Measurements from ENCODE around the gene IFI44L. TPM values are rescaled to one million over a fixed set of nuclear protein-coding genes. Genes with fewer than 3 reads are reported as not detected.

The IFI44L gene
- total RNA-seq (10 to 100 TPM; 21.0 to 25.2 TPM), total RNA-seq (11.1 to 31.7 reads per million in 2 donors)

- H3K36me3 Mint-ChIP-seq (ENCODE audit: low read depth), result no peaks in the 10 kb centered on the region
- H3K27me3 Mint-ChIP-seq, result no peaks in the 10 kb centered on the region
- peak within 1 kb of the TSS; percentile 95 for H3K27ac Mint-ChIP-seq
- H3K9me3 ChIP-seq (ENCODE audit: control insufficient read depth, low read length, poor library complexity, severe bottlenecking), result no peaks in the 10 kb centered on the region
- peaks cover 50% of the 10 kb centered on the region for H3K4me1 Mint-ChIP-seq
- DNase-seq (peak in 2 of 3 donors; percentile 24 to 33), ATAC-seq (peak; percentile 33)
- H3K4me3 Mint-ChIP-seq, result peak within 1 kb of the TSS; percentile 91
Observed at GRCh38 chr1:78619803-78620579, at the start of gene IFI44L. Gene IFI44L (plus strand): TSS chr1:78620448. CDS start chr1:78627916, 7,468 bp downstream.

GRCh38 chr1:78570539-78570938 is 49.7 kb upstream of the IFI44L start:
- Mint-ChIP-seq H3K4me3 (no peak overlapping the region), H3K4me1 (no peaks in the 10 kb centered on the region), H3K27ac (no peak overlapping the region), H3K36me3 (ENCODE audit: low read depth) (no peaks in the 10 kb centered on the region), H3K27me3 (no peaks in the 10 kb centered on the region)
- DNase-seq (no peak), ATAC-seq (no peak)
- no peaks in the 10 kb centered on the region for H3K9me3 ChIP-seq (ENCODE audit: control insufficient read depth, low read length, poor library complexity, severe bottlenecking)

- Mint-ChIP-seq H3K4me3 (no peak overlapping the region), H3K36me3 (ENCODE audit: low read depth) (no peaks in the 10 kb centered on the region), H3K27ac (no peak overlapping the region), H3K27me3 (no peaks in the 10 kb centered on the region), H3K4me1 (no peaks in the 10 kb centered on the region)
- DNase-seq (no peak), ATAC-seq (no peak)
- no peaks in the 10 kb centered on the region for H3K9me3 ChIP-seq (ENCODE audit: control insufficient read depth, low read length, poor library complexity, severe bottlenecking)
Observed at GRCh38 chr1:78577257-78578100, 42.8 kb upstream of the IFI44L start.

GRCh38 chr1:78586572-78586971 is 33.7 kb upstream of the IFI44L start:
- no peaks in the 10 kb centered on the region for H3K9me3 ChIP-seq (ENCODE audit: control insufficient read depth, low read length, poor library complexity, severe bottlenecking)
- Mint-ChIP-seq H3K4me3 (no peak overlapping the region), H3K4me1 (no peaks in the 10 kb centered on the region), H3K27ac (no peak overlapping the region), H3K36me3 (ENCODE audit: low read depth) (no peaks in the 10 kb centered on the region), H3K27me3 (peaks cover 17% of the 10 kb centered on the region)
- ATAC-seq (no peak), DNase-seq (no peak)

GRCh38 chr1:78587211-78587610 is 33.0 kb upstream of the IFI44L start:
- no peak overlapping the region for H3K27ac Mint-ChIP-seq
- no peaks in the 10 kb centered on the region for H3K36me3 Mint-ChIP-seq (ENCODE audit: low read depth)
- ATAC-seq, result no peak
- H3K9me3 ChIP-seq (ENCODE audit: control insufficient read depth, low read length, poor library complexity, severe bottlenecking), result no peaks in the 10 kb centered on the region
- no peaks in the 10 kb centered on the region for H3K4me1 Mint-ChIP-seq
- peaks cover 17% of the 10 kb centered on the region for H3K27me3 Mint-ChIP-seq
- no peak for DNase-seq
- H3K4me3 Mint-ChIP-seq, result no peak overlapping the region

GRCh38 chr1:78591971-78592370 is 28.3 kb upstream of the IFI44L start:
- H3K27ac Mint-ChIP-seq, result no peak overlapping the region
- ATAC-seq, result no peak

GRCh38 chr1:78599294-78599693 is 21.0 kb upstream of the IFI44L start:
- Mint-ChIP-seq H3K27me3 (peaks cover 8% of the 10 kb centered on the region), H3K4me1 (no peaks in the 10 kb centered on the region), H3K36me3 (ENCODE audit: low read depth) (no peaks in the 10 kb centered on the region), H3K27ac (no peak overlapping the region), H3K4me3 (no peak overlapping the region)
- DNase-seq (no peak), ATAC-seq (no peak)
- peaks cover 5% of the 10 kb centered on the region for H3K9me3 ChIP-seq (ENCODE audit: control insufficient read depth, low read length, poor library complexity, severe bottlenecking)

More at GRCh38 chr1:78591971-78592370, 28.3 kb upstream of the IFI44L start:
- Mint-ChIP-seq H3K36me3 (ENCODE audit: low read depth) (no peaks in the 10 kb centered on the region), H3K27me3 (peaks cover 10% of the 10 kb centered on the region), H3K4me1 (no peaks in the 10 kb centered on the region), H3K4me3 (no peak overlapping the region)
- no peak for DNase-seq
- peaks cover 5% of the 10 kb centered on the region for H3K9me3 ChIP-seq (ENCODE audit: control insufficient read depth, low read length, poor library complexity, severe bottlenecking)

GRCh38 chr1:78601068-78601467 is 19.2 kb upstream of the IFI44L start:
- no peak overlapping the region for H3K27ac Mint-ChIP-seq
- no peak for ATAC-seq
- H3K4me1 Mint-ChIP-seq, result no peaks in the 10 kb centered on the region
- H3K4me3 Mint-ChIP-seq, result no peak overlapping the region
- no peaks in the 10 kb centered on the region for H3K9me3 ChIP-seq (ENCODE audit: control insufficient read depth, low read length, poor library complexity, severe bottlenecking)
- no peaks in the 10 kb centered on the region for H3K36me3 Mint-ChIP-seq (ENCODE audit: low read depth)
- peaks cover 8% of the 10 kb centered on the region for H3K27me3 Mint-ChIP-seq
- DNase-seq, result no peak

- H3K9me3 ChIP-seq (ENCODE audit: control insufficient read depth, low read length, poor library complexity, severe bottlenecking), result no peaks in the 10 kb centered on the region
- Mint-ChIP-seq H3K4me1 (no peaks in the 10 kb centered on the region), H3K27ac (no peak overlapping the region), H3K4me3 (no peak overlapping the region), H3K36me3 (ENCODE audit: low read depth) (no peaks in the 10 kb centered on the region), H3K27me3 (peaks cover 14% of the 10 kb centered on the region)
- DNase-seq (no peak), ATAC-seq (no peak)
Observed at GRCh38 chr1:78603206-78603605, 17.0 kb upstream of the IFI44L start.

- DNase-seq, result no peak
- H3K9me3 ChIP-seq (ENCODE audit: control insufficient read depth, low read length, poor library complexity, severe bottlenecking), result no peaks in the 10 kb centered on the region
- no peaks in the 10 kb centered on the region for H3K4me1 Mint-ChIP-seq
- H3K27me3 Mint-ChIP-seq, result peaks cover 29% of the 10 kb centered on the region
- H3K4me3 Mint-ChIP-seq, result no peak overlapping the region
- ATAC-seq, result no peak
- no peak overlapping the region for H3K27ac Mint-ChIP-seq
- no peaks in the 10 kb centered on the region for H3K36me3 Mint-ChIP-seq (ENCODE audit: low read depth)
Observed at GRCh38 chr1:78604643-78605042, 15.6 kb upstream of the IFI44L start.

GRCh38 chr1:78606274-78606673 is 14.0 kb upstream of the IFI44L start:
- DNase-seq (no peak), ATAC-seq (no peak)
- Mint-ChIP-seq H3K4me3 (no peak overlapping the region), H3K36me3 (ENCODE audit: low read depth) (no peaks in the 10 kb centered on the region), H3K27ac (no peak overlapping the region), H3K4me1 (no peaks in the 10 kb centered on the region), H3K27me3 (peaks cover 45% of the 10 kb centered on the region)
- no peaks in the 10 kb centered on the region for H3K9me3 ChIP-seq (ENCODE audit: control insufficient read depth, low read length, poor library complexity, severe bottlenecking)

GRCh38 chr1:78607334-78607927 is 12.8 kb upstream of the IFI44L start:
- DNase-seq, result no peak
- no peaks in the 10 kb centered on the region for H3K36me3 Mint-ChIP-seq (ENCODE audit: low read depth)
- no peak overlapping the region for H3K27ac Mint-ChIP-seq
- no peaks in the 10 kb centered on the region for H3K4me1 Mint-ChIP-seq
- no peaks in the 10 kb centered on the region for H3K9me3 ChIP-seq (ENCODE audit: control insufficient read depth, low read length, poor library complexity, severe bottlenecking)
- peaks cover 42% of the 10 kb centered on the region for H3K27me3 Mint-ChIP-seq
- no peak for ATAC-seq
- H3K4me3 Mint-ChIP-seq, result no peak overlapping the region

GRCh38 chr1:78607944-78608343 is 12.3 kb upstream of the IFI44L start:
- Mint-ChIP-seq H3K27ac (no peak overlapping the region), H3K4me1 (no peaks in the 10 kb centered on the region)
- no peak for DNase-seq

More at GRCh38 chr1:78607944-78608343, 12.3 kb upstream of the IFI44L start:
- ATAC-seq, result no peak
- no peak overlapping the region for H3K4me3 Mint-ChIP-seq
- H3K9me3 ChIP-seq (ENCODE audit: control insufficient read depth, low read length, poor library complexity, severe bottlenecking), result no peaks in the 10 kb centered on the region
- peaks cover 42% of the 10 kb centered on the region for H3K27me3 Mint-ChIP-seq
- H3K36me3 Mint-ChIP-seq (ENCODE audit: low read depth), result no peaks in the 10 kb centered on the region

Data from T-helper 17 cell (primary cell).